Fibroblast of the aortic adventitia (primary cell): ENCODE measurements around the gene TTC34. TPM values are rescaled to one million over a fixed set of nuclear protein-coding genes. Genes with fewer than 3 reads are reported as not detected.

Experiments
- DNase-seq: peaks from one replicate; pipeline ENCODE4 v3.0.0-alpha.2; 2010; ENCODE audit warnings: low read depth
- H3K4me3 ChIP-seq: 2 replicates; pipeline ENCODE4 v1.5.1; 2011; ENCODE audit warnings: low read depth, mild to moderate bottlenecking, control low read depth, low read length, moderate library complexity
- CTCF ChIP-seq: IDR thresholded peaks from 2 replicates; pipeline ENCODE4 v1.5.1; 2011; ENCODE audit warnings: mild to moderate bottlenecking, low read length, control low read depth, inconsistent platforms; ENCODE audit not compliant: insufficient read depth
- total RNA-seq: library from RNA; depleted of rRNA; stranded (reverse); fragments of >200 nt; gene quantifications from 2 replicates; pipeline ENCODE4 v1.2.3, GENCODE V29; 2012; ENCODE audit warnings: low replicate concordance

TTC34 gene
- total RNA-seq, 1 donor: 0.27 TPM

DNA sequence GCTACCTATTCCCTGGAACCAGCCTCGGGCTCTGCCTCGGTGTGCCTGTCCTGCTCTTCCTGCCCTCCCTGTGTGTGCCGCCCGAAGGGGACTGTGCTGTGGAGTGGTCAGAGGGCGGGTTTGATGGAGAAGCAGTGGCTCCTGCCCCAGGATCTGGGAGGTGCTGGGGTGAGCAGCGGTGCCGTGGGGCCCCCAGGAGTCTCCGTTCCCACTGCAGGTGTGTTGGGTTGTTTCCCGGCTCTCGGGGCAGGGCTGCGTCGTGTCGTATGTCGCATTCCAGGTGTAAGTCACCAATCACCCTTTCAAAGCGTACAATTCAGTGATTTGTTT lies 32.6 kb upstream of the TTC34 start:
- no peak for TF ChIP-seq CTCF

GRCh38 chr1:2833454-2834145 lies 32.1 kb upstream of the TTC34 start:
- no peak for TF ChIP-seq CTCF
- DNase-seq: no peak
- H3K4me3 ChIP-seq: no peak overlapping the region

More for the DNA sequence above, 32.6 kb upstream of the TTC34 start:
- no peak for DNase-seq
- H3K4me3 ChIP-seq: no peak overlapping the region

GRCh38 chr1:2832506-2833453 lies 31.3 kb upstream of the TTC34 start:
- no peak overlapping the region for H3K4me3 ChIP-seq
- no peak for TF ChIP-seq CTCF
- DNase-seq: no peak

- no peak for TF ChIP-seq CTCF
- no peak overlapping the region for H3K4me3 ChIP-seq
- DNase-seq: no peak
Observed at GRCh38 chr1:2831596-2832212, 30.2 kb upstream of the TTC34 start.

DNA sequence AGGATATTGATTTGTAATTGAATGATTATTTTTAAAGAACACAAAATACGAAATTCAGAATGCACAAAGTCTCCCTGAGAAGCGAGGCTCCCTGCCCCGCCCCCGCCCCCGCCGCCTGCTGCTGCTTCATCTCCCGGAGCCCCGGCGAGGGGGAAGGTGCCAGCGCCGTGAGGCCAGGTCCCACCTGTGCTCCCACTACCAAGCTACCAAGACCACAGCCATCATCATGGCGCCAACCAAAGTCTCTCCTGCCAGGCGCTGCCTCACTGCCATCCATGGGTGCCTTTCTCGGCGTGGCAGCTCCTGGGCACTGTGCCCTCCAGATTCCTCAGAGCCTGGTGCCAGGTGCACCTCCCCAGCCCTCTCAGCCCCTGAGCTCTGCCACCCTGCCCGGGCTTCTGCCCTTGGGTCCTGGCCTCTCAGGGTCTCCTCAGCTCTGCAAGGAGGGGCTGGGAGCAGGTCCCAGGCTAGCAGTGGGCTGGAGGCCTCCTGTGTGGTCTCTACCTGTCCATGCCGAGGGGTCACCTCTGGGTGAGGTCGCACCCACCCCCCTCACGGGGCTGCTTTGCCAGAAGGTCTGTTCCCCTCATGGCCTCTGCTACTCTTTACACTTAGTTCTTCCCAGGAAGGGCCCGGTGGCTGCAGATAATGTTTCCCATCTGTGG lies 29.4 kb upstream of the TTC34 start:
- TF ChIP-seq CTCF: no peak
- no peak overlapping the region for H3K4me3 ChIP-seq
- DNase-seq: no peak

- no peak overlapping the region for H3K4me3 ChIP-seq
- no peak for DNase-seq
- no peak for TF ChIP-seq CTCF
Observed at GRCh38 chr1:2829846-2830615, 28.5 kb upstream of the TTC34 start.
